HEK293T (cell line): ENCODE measurements around the gene NPC1.

Experiments
- BHLHE40 ChIP-seq: fragments of 450-650 bp; IDR thresholded peaks from 2 replicates; pipeline ENCODE4 v1.6.1; 2016; ENCODE audit warnings: mild to moderate bottlenecking, moderate library complexity, borderline replicate concordance
- ELF4 ChIP-seq: fragments of 450-650 bp; IDR thresholded peaks from 2 replicates; pipeline ENCODE4 v1.6.1; 2017; ENCODE audit warnings: antibody characterized with exemption
- FOXK2 ChIP-seq: fragments of 450-650 bp; IDR thresholded peaks from 2 replicates; pipeline ENCODE4 v1.6.1; 2016; ENCODE audit warnings: mild to moderate bottlenecking
- FOXM1 ChIP-seq: fragments of 450-650 bp; IDR thresholded peaks from 2 replicates; pipeline ENCODE4 v1.6.1; 2017; ENCODE audit warnings: mild to moderate bottlenecking, borderline replicate concordance
- LEF1 ChIP-seq: fragments of 450-650 bp; IDR thresholded peaks from 2 replicates; pipeline ENCODE4 v1.6.1; 2017; ENCODE audit warnings: mild to moderate bottlenecking, borderline replicate concordance
- SP1 ChIP-seq: fragments of 450-650 bp; IDR thresholded peaks from 2 replicates; pipeline ENCODE4 v1.6.1; 2017
- SUZ12 ChIP-seq: fragments of 450-650 bp; IDR thresholded peaks from 2 replicates; pipeline ENCODE4 v1.6.1; 2016; ENCODE audit warnings: mild to moderate bottlenecking
- ZNF384 ChIP-seq: fragments of 450-650 bp; IDR thresholded peaks from 2 replicates; pipeline ENCODE4 v1.6.1; 2016
- TF ChIP-seq, protein P1 (sequence below): fragments of 450-650 bp; IDR thresholded peaks from 2 replicates; pipeline ENCODE4 v1.6.1; 2016

DNA sequence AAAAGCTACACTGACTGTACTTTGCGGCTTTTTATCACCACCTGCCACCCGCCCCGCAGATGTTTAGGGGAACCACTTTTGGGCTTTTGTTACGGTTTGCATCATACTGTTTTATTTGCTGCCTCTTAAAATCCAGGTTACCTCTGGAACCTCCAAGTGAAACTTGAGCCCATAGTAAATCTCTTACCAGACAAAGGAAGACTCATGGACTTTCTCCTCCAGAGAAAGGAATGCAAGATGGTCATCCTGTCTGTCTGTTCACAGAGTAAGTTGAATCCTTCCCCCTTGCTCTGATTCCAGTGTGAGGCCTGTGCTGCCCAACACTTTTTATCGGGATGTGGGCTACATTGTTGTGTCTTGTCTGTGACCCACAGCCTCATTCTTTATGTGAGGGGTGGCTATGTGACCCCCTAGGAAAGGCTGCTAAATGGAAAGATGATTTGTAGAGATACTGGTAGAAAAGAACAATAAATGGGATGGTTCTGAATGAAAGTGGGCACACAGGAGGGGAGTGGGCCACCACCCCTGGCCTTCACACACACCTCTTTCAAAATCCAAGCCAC is 59.7 kb downstream of the NPC1 start:
- TF ChIP-seq SUZ12 = no peak
- no peak for TF ChIP-seq SP1
- TF ChIP-seq, protein P1, sequence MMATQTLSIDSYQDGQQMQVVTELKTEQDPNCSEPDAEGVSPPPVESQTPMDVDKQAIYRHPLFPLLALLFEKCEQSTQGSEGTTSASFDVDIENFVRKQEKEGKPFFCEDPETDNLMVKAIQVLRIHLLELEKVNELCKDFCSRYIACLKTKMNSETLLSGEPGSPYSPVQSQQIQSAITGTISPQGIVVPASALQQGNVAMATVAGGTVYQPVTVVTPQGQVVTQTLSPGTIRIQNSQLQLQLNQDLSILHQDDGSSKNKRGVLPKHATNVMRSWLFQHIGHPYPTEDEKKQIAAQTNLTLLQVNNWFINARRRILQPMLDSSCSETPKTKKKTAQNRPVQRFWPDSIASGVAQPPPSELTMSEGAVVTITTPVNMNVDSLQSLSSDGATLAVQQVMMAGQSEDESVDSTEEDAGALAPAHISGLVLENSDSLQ = no peak
- TF ChIP-seq BHLHE40 = no peak
- TF ChIP-seq LEF1 = no peak
- TF ChIP-seq FOXM1 = no peak
- no peak for TF ChIP-seq ELF4
- TF ChIP-seq ZNF384 = no peak
- TF ChIP-seq FOXK2 = no peak
